GM18502 (cell line): ENCODE data around the gene DCAF4.
"Not testable (repeated sequence)": the region's sequence is repeated elsewhere in the genome, so short reads cannot be mapped to it uniquely, and the experiment has no call there.

Experiments
- ATAC-seq: cut with Tn5 transposase; IDR thresholded peaks from one replicate; pipeline ENCODE4 v1.9.1; 2021; ENCODE audit warnings: mild to moderate bottlenecking; ENCODE audit not compliant: unreplicated experiment, poor library complexity

DCAF4 gene

GRCh38 chr14:72929316-72930080, 3.2 kb downstream of the DCAF4 start:
- no peak for ATAC-seq

GRCh38 chr14:72932893-72933292, 6.6 kb downstream of the DCAF4 start:
- ATAC-seq, result no peak

GRCh38 chr14:72939630-72940029, 13.4 kb downstream of the DCAF4 start:
- ATAC-seq, result no peak

GRCh38 chr14:72941286-72941985, 15.2 kb downstream of the DCAF4 start:
- no peak for ATAC-seq

- ATAC-seq, result no peak
Observed at GRCh38 chr14:72942934-72943333, 16.7 kb downstream of the DCAF4 start.

GRCh38 chr14:72943876-72944430, 17.7 kb downstream of the DCAF4 start:
- ATAC-seq, result no peak

- ATAC-seq, result no peak
Observed at GRCh38 chr14:72945356-72946027, 19.2 kb downstream of the DCAF4 start.

GRCh38 chr14:72946491-72946890, 20.2 kb downstream of the DCAF4 start:
- ATAC-seq, result no peak

GRCh38 chr14:72947366-72948160, 21.3 kb downstream of the DCAF4 start:
- ATAC-seq, result no peak

- no peak for ATAC-seq
Observed at GRCh38 chr14:72948481-72949138, 22.3 kb downstream of the DCAF4 start.

GRCh38 chr14:72952171-72952570, 25.9 kb downstream of the DCAF4 start:
- ATAC-seq, result no peak

GRCh38 chr14:72956741-72957140, 30.5 kb downstream of the DCAF4 start:
- not testable (repeated sequence) for ATAC-seq

GRCh38 chr14:72957213-72957612, 30.9 kb downstream of the DCAF4 start:
- no peak for ATAC-seq

GRCh38 chr14:72958548-72958947, 32.3 kb downstream of the DCAF4 start:
- no peak for ATAC-seq

GRCh38 chr14:72961016-72961415, 34.8 kb downstream of the DCAF4 start:
- ATAC-seq, result not testable (repeated sequence)

GRCh38 chr14:72961579-72962335, 35.5 kb downstream of the DCAF4 start:
- no peak for ATAC-seq

GRCh38 chr14:72962336-72962754, 36.1 kb downstream of the DCAF4 start:
- not testable (repeated sequence) for ATAC-seq

GRCh38 chr14:72962829-72963312, 36.6 kb downstream of the DCAF4 start:
- no peak for ATAC-seq

GRCh38 chr14:72965249-72965648, 39.0 kb downstream of the DCAF4 start:
- ATAC-seq, result no peak
